Ureter (tissue), 1 donor: ENCODE data around the gene XIRP1. TPM values are rescaled to one million over a fixed set of nuclear protein-coding genes. Genes with fewer than 3 reads are reported as not detected.
"Not testable (repeated sequence)": the region's sequence is repeated elsewhere in the genome, so short reads cannot be mapped to it uniquely, and the experiment has no call there.

ENCODE experiments used
- DNase-seq: peaks from one replicate; pipeline ENCODE4 v3.0.0-alpha.2; 2020; ENCODE audit warnings: low spot score
- total RNA-seq: library from RNA; stranded (reverse); gene quantifications from one replicate; pipeline ENCODE4 v1.2.4, GENCODE V29; 2023
- donor health status: DM: yes; HTN: yes; CAD: no.

Gene XIRP1
- total RNA-seq, 1 donor from 2014 or later, result 0.13 TPM

DNA sequence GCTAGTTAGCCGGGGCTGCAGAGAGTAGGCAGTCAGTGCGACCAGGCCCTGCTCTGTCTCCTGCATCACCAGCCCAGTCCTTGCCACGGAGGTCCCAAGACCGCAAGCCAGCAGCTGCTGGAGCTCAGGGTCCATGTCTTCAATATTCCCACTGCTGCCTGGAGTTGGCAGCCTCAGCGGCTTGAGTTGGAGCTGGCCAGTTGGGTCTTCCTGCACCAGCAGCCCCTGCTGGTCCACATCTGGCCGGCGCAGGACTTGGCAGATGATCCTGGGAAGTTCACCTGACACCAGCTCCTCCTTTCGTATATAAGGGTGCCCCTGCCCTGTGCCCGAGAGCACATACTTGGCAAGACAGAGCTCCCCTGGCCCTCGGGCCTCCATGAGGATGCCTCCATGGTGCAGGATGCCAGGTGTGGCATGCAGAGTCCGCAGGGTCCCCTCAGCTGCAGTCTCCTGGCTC, 5.7 kb downstream of the XIRP1 start:
- DNase-seq, result no peak

- no peak for DNase-seq
Measured at GRCh38 chr3:39185959-39186691, 6.3 kb downstream of the XIRP1 start.

GRCh38 chr3:39185326-39185958, 7.0 kb downstream of the XIRP1 start:
- DNase-seq, result no peak

GRCh38 chr3:39184968-39185285, 7.5 kb downstream of the XIRP1 start:
- DNase-seq, result no peak

DNA sequence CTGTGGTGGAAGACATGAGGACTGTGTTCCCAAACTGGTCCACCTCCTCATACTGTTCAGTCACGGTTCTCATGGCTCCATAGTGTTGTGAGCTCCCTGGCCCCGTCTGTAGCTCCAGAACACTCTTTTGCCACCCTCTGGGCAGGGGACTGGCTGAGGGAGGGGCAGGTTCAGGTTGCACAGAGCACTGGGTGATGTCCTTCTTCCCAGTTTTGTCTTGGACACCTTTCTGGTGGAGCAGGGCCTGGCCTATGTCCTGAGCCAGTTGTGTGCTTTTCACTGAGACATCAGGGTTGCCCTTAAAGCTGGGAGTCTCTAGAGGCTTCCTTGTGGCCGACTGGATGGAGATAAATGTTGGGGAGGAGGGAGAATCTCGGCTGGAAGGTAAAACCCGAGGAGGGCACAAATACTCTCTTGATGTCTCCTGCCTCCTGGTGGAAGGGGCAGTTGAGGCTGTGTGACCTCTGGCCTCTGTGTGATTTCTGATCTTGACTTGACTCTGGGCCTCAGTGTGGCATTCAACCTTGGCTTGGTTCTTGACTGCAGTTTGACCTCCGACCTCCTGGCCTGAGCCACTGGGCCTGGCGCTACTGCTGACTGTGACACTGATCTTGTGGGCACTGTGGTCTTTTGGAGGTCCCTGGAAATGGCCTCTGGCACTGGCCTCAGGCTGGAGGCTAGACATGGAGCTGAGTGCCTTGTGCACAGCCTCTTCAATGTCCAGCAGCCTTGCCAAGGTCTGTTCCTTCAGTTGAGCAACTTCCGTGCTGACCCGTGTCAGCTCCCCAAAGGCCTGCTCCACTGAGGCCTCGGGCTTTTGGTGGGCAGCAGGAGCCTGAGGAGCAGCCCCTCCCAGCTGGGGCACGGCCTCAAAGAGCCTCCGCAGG, 8.1 kb downstream of the XIRP1 start:
- DNase-seq, result no peak

GRCh38 chr3:39183211-39184080, 8.9 kb downstream of the XIRP1 start:
- DNase-seq, result no peak

- no peak for DNase-seq
Measured at GRCh38 chr3:39181408-39182335, 10.7 kb downstream of the XIRP1 start.

- DNase-seq, result peak; percentile 93
Measured at GRCh38 chr3:39180546-39181346, 11.6 kb downstream of the XIRP1 start.

DNA sequence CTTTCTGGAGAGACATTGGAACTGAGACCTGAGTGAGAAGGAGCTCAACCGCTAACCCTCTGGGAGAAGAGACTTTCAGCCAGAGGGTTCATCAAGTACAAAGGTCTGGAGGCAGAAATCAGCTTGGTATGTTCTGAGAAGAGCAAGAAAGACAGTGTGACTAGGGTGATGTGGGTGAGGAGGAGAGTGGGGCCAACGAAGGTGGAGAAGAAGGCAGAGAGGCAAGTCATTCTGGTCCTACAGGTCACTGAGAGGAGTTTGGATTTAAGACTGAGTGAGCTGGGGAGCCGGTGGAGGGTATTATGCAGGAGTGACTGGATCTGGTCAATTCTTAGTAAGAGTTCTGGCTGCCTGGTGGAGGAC, 12.2 kb downstream of the XIRP1 start:
- DNase-seq, result no peak

DNA sequence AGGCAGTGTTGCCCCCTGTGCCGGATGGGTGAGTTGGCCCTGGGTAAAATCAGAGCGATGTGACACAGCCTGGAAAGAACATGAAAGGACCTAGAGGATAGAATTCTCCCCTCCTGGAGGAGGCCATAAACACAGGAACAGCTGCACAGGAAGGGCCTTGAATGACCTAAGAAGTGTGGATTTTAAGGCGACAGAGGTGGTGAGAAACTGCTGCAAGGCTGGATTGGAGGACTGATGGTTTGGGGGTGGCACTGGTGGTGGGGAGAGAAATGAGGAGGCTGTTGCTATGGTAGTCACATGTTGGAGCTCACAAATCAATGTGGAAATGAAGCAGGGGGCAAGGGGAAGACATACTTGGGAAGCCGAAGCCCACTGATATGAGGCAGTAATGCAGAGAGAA, 13.8 kb downstream of the XIRP1 start:
- no peak for DNase-seq

- peak; percentile 91 for DNase-seq
Measured at GRCh38 chr3:39177708-39178332, 14.6 kb downstream of the XIRP1 start.

DNA sequence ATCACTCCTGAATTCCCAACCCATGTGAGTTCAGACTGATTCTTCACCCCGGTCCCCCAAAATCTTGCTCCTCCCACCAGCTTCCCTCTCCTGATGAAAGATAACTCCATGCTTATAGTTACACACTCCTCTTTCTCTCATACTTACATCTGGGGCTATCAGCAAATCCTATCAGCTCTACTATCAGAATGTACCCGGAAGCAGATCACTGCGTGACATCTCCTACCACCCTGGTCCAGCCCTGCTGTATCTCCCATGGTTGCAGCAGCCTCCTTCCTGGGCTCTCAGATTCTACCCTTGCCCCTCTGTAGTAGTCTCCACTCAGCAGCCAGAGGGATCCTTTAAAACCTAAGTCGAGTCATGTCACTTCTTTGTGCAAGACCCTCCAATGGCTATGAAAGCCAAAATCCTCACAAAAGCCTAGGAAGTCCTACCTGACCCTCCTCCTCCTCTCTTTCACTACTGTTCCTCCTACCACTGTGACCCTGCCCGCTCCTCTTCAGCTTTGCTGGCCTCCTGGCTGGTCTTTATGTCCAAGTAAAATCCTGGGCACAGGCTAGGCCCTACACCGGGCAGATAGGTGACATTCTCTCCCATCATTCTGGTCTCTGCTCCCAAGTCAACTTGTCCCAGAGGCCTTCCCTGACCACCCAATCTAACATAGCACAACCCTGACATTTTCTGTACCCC, 16.2 kb downstream of the XIRP1 start:
- DNase-seq, result no peak

- no peak for DNase-seq
Measured at GRCh38 chr3:39173318-39174125, 18.9 kb downstream of the XIRP1 start.

GRCh38 chr3:39171860-39172259, 20.5 kb downstream of the XIRP1 start:
- DNase-seq, result no peak

GRCh38 chr3:39170877-39171276, 21.5 kb downstream of the XIRP1 start:
- not testable (repeated sequence) for DNase-seq

DNA sequence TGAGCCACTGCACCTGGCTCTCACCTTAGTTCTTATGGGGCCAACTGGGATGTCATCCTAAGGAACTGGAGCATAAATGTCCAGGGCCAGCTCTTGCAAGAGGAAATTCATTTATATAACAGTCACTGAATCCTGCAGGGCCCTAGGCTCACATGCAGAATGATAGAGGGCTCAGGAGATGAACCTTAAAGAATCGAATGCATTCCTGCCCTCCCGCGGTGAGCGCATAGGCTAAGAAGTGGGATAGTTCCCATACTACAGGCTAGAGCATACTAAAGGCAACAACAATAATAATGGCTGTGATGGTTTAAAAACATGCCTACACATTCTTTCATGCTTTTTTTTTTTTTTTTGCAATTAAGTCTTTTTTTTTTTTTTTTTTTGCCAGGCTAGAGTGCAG, 21.9 kb downstream of the XIRP1 start:
- DNase-seq, result no peak

DNA sequence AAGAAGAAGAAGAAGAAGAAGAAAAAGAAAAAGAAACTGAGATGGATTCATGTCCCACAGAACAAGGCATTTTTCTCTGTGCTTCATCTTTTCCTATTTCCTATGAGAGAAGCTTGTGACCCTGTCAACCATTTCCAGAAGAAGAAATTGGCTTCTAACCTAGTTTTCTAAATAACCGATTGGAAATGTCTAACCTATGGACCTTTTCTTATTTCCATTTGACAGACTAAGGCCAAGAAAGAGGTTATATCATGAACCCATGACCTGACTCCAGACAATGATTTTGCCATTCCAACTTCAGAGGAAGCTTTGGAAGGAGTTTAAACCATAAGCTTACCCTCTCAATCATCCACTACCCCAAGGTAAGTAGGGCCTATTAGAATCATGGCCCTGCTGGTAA, 22.7 kb downstream of the XIRP1 start:
- no peak for DNase-seq
